Testis (tissue), 3 donors: ENCODE data around the gene ATP2C1. TPM values are rescaled to one million over a fixed set of nuclear protein-coding genes. Genes with fewer than 3 reads are reported as not detected.

Experiments used
- DNase-seq: peaks from one replicate; pipeline ENCODE4 v3.0.0-alpha.2; 2019
- H3K27ac ChIP-seq, 2 donors: fragments of 200-600 bp; sonication (generic); one replicate each; pipeline ENCODE4 v1.5.1; 2019
- H3K27me3 ChIP-seq: fragments of 200-600 bp; sonication (generic); one replicate; pipeline ENCODE4 v1.5.1; 2019
- H3K36me3 ChIP-seq: fragments of 200-600 bp; sonication (generic); one replicate; pipeline ENCODE4 v1.5.1; 2017; ENCODE audit warnings: low read depth; ENCODE audit errors: missing control alignments
- H3K4me1 ChIP-seq: fragments of 200-600 bp; sonication (generic); one replicate; pipeline ENCODE4 v1.5.1; 2019
- H3K4me3 ChIP-seq, 2 donors: fragments of 200-600 bp; sonication (generic); one replicate each; pipeline ENCODE4 v1.5.1; 2017 to 2019
- H3K9me3 ChIP-seq: fragments of 200-600 bp; sonication (generic); one replicate; pipeline ENCODE4 v1.5.1; 2017
- CTCF ChIP-seq, 3 experiments: fragments of 450-650 bp in 2 of 3; fragments of 200-600 bp in 1 of 3; sonication (generic) in 1 of 3; IDR thresholded peaks; one replicate each; pipeline ENCODE4 v1.5.1; 2016 to 2019; ENCODE audit warnings: antibody characterized with exemption in 3 of 3, mild to moderate bottlenecking in 2 of 3, moderate library complexity in 1 of 3
- POLR2A ChIP-seq: fragments of 450-650 bp; IDR thresholded peaks from one replicate; pipeline ENCODE4 v1.6.1; 2017; ENCODE audit warnings: antibody characterized with exemption, mild to moderate bottlenecking, moderate library complexity
- WGBS, 2 donors: methylation state at CpG; one replicate each; pipeline ENCODE4 v1.1.5; 2018; 5-methylcytosine and 5-hydroxymethylcytosine counted together
- intact Hi-C: fragments of 100-400 bp; cut with DNase I; formaldehyde crosslinking; loops from one replicate; pipeline ENCODE4 v1.15.1; 2023; ENCODE audit warnings: low total_unique reads
- polyA plus RNA-seq: library from polyadenylated mRNA; stranded (reverse); fragments of 350-450 nt; fragmentation: Illumina TruSeq; extraction: RNeasy Lipid Tissue Mini Kit (QIAGEN cat#74804); gene quantifications from one replicate; pipeline ENCODE4 v1.2.3, GENCODE V29; 2014; ENCODE audit warnings: low read depth, low replicate concordance; ENCODE audit not compliant: insufficient read depth
- total RNA-seq, 2 donors: library from RNA; depleted of rRNA; stranded (reverse); fragments of >200 nt; gene quantifications; one replicate each; pipeline ENCODE4 v1.2.3, GENCODE V29; 2016

The ATP2C1 gene
- total and polyA plus RNA-seq, 3 donors from 2014 or later, result 51.0 to 103 (median 88.0) TPM

- intact Hi-C loops, result no loop called here
- H3K27ac ChIP-seq, result no peak overlapping the region
- no peaks in the 10 kb centered on the region for H3K27me3 ChIP-seq
- no peak overlapping the region for H3K4me3 ChIP-seq
- H3K4me1 ChIP-seq, result peaks cover 10% of the 10 kb centered on the region
- no peaks in the 10 kb centered on the region for H3K36me3 ChIP-seq
- no peak for DNase-seq
- no peaks in the 10 kb centered on the region for H3K9me3 ChIP-seq
- TF ChIP-seq CTCF (IDR thresholded peaks at IDR 0.05), result no peak
- no peak for TF ChIP-seq POLR2A
These were observed 7.1 kb downstream of the ATP2C1 start for GRCh38 chr3:130900959-130901358.

- no peak for TF ChIP-seq POLR2A
- no peak for TF ChIP-seq CTCF (IDR thresholded peaks at IDR 0.05)
- intact Hi-C loops, result no loop called here
- H3K9me3 ChIP-seq, result no peaks in the 10 kb centered on the region
- DNase-seq, result no peak
- WGBS, 2 donors, result 73 to 77% methylated on average over 6 of the region's 6 CpGs
- H3K27me3 ChIP-seq, result no peaks in the 10 kb centered on the region
- H3K27ac ChIP-seq, result no peak overlapping the region
- peaks cover 7% of the 10 kb centered on the region for H3K4me1 ChIP-seq
- no peak overlapping the region for H3K4me3 ChIP-seq
- no peaks in the 10 kb centered on the region for H3K36me3 ChIP-seq
These were observed 7.8 kb downstream of the ATP2C1 start for GRCh38 chr3:130901463-130902204.

- Histone ChIP-seq H3K9me3 (no peaks in the 10 kb centered on the region), H3K27me3 (no peaks in the 10 kb centered on the region), H3K27ac (no peak overlapping the region), H3K36me3 (no peaks in the 10 kb centered on the region), H3K4me3 (no peak overlapping the region), H3K4me1 (no peaks in the 10 kb centered on the region)
- intact Hi-C loops, result no loop called here
- 94 to 95% methylated on average over 1 of the region's 1 CpG for WGBS, 2 donors
- TF ChIP-seq CTCF (IDR thresholded peaks at IDR 0.05) (no peak), POLR2A (no peak)
- DNase-seq, result no peak
These were observed 9.6 kb downstream of the ATP2C1 start for GRCh38 chr3:130903412-130903908.

- intact Hi-C loops, result no loop called here
- no peak overlapping the region for H3K27ac ChIP-seq
- 84 to 92% methylated on average over 1 of the region's 1 CpG for WGBS, 2 donors
- H3K9me3 ChIP-seq, result no peaks in the 10 kb centered on the region
- no peak for DNase-seq
- no peak overlapping the region for H3K4me3 ChIP-seq
- TF ChIP-seq POLR2A (no peak), CTCF (IDR thresholded peaks at IDR 0.05) (no peak)
- H3K4me1 ChIP-seq, result no peaks in the 10 kb centered on the region
- H3K36me3 ChIP-seq, result no peaks in the 10 kb centered on the region
- H3K27me3 ChIP-seq, result no peaks in the 10 kb centered on the region
These were observed 10.6 kb downstream of the ATP2C1 start for GRCh38 chr3:130904491-130904890.

GRCh38 chr3:130905551-130905950, 11.7 kb downstream of the ATP2C1 start:
- no peaks in the 10 kb centered on the region for H3K27me3 ChIP-seq
- H3K4me1 ChIP-seq, result no peaks in the 10 kb centered on the region
- intact Hi-C loops, result no loop called here
- TF ChIP-seq CTCF (IDR thresholded peaks at IDR 0.05) (no peak), POLR2A (no peak)
- no peaks in the 10 kb centered on the region for H3K9me3 ChIP-seq
- H3K36me3 ChIP-seq, result no peaks in the 10 kb centered on the region
- no peak overlapping the region for H3K27ac ChIP-seq
- no peak for DNase-seq
- 32 to 36% methylated on average over 1 of the region's 1 CpG for WGBS, 2 donors
- no peak overlapping the region for H3K4me3 ChIP-seq
